Activated B cell treated with CpG ODN at 0.5 μM for 24 hours (primary cell): ENCODE results near the gene USH1G. TPM values are rescaled to one million over a fixed set of nuclear protein-coding genes. Genes with fewer than 3 reads are reported as not detected.

Experiments used
- ATAC-seq: fragments of 200-7000 bp; cut with Tn5 transposase; one replicate; pipeline ENCODE4 v1.10.0; 2021; ENCODE audit warnings: low read depth, mild to moderate bottlenecking, moderate library complexity
- CTCF ChIA-PET: fragments of 350-600 bp; sonication (Branson Sonifier 250); formaldehyde crosslinking; loops from one replicate; lab custom pipeline; 2021; ENCODE audit warnings: antibody characterized with exemption; lab: Charles Lee
- POLR2A ChIA-PET: fragments of 350-600 bp; sonication (Branson Sonifier 250); formaldehyde crosslinking; loops from one replicate; lab custom pipeline; 2021; ENCODE audit warnings: antibody characterized with exemption; lab: Charles Lee
- DNase-seq: peaks from one replicate; pipeline ENCODE4 v3.0.0; 2022
- H3K27ac Mint-ChIP-seq: one replicate; pipeline ENCODE4 v1.8.0; 2020; ENCODE audit warnings: mixed read lengths
- H3K27me3 Mint-ChIP-seq: one replicate; pipeline ENCODE4 v1.8.0; 2021; ENCODE audit warnings: mixed read lengths
- H3K36me3 Mint-ChIP-seq: one replicate; pipeline ENCODE4 v1.8.0; 2021; ENCODE audit warnings: low read depth, mixed read lengths
- H3K4me1 Mint-ChIP-seq: one replicate; pipeline ENCODE4 v1.8.0; 2021; ENCODE audit warnings: mixed read lengths
- H3K4me3 Mint-ChIP-seq: one replicate; pipeline ENCODE4 v1.8.0; 2020; ENCODE audit warnings: mild to moderate bottlenecking, mixed read lengths
- H3K9me3 Mint-ChIP-seq: one replicate; pipeline ENCODE4 v1.8.0; 2020; ENCODE audit warnings: mixed read lengths
- intact Hi-C: fragments of 100-400 bp; cut with micrococcal nuclease; formaldehyde crosslinking; loops from one replicate; pipeline ENCODE4 v1.15.1; 2024
- total RNA-seq: library from RNA; stranded (reverse); gene quantifications from 2 replicates; pipeline ENCODE4 v1.2.3, GENCODE V29; 2022
- TF ChIP-seq, protein P1 (sequence below): fragments of 200-600 bp; IDR thresholded peaks from one replicate; pipeline ENCODE4 v1.8.0; 2022; ENCODE audit warnings: antibody characterized with exemption, mild to moderate bottlenecking

The USH1G gene
- total RNA-seq, 1 donor from 2014 or later: not detected

DNA sequence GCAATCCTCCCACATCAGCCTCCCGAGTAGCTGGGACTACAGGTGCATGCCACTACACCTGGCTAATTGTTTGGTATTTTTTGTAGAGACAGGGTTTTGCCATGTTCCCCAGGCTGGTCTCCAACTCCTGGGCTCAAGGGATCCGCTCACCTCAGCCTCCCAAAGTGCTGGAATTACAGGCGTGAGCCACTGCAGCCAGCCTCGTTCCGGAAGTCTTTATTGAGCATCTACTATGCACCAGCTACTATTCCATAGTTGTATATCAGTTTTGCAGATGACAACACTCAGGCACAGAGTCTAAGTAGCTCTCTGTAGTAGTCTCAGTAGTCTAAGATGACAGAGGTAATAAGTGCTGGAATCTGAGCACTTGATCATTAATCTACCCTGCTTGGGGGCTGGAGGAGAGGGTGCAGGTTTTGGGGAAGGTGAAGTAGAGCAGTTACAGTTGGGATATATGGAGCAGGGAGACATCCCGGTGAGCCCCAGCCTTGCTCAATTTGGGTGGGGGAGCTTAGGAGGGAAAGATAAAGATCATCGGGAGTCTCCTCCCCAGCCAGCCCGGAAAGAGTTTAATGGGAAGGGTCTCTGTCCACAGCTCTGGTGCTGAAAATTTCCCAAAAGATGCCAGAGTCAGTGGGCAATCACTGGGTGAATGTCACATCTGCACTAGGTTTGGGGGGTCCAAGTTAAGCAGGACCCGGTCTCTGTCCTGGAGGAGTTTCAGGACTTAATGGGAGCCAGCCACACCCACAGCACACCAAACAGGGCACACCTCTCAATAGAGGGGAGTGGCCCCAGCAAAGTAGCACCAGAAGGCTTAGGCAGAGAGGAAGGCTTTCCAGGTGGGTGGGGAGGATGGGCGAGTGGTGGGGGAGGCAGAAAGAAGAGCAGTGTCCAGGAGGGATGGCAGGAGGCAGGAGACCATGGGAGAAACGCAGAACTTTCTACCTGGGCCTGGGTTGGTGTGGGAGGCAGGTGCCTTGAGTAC lies 14.3 kb upstream of the USH1G start:
- intact Hi-C loops: loop anchor here (5.0 kb wide), 1 partner anchor 35 kb away; no protein-coding TSS in a partner anchor
- H3K4me1 Mint-ChIP-seq: no peaks in the 10 kb centered on the region

DNA sequence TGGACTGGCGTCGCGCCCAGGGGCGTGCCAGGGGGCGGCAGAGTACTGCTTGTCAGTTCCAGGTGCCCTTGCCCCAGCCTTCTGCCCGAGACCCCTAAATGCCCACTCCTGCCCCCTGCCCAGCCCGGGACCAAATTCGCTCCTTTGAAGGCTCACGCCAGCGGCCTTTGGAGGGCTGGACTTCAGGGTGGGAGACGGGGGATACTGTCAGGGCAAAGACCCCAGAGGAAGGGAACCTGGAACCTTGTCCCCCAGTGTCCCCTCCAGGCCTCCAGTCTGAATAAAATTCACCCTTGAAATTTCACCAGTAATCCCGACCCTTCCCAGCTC lies 13.4 kb upstream of the USH1G start:
- Mint-ChIP-seq H3K4me1 (no peaks in the 10 kb centered on the region), H3K36me3 (no peaks in the 10 kb centered on the region), H3K27me3 (peaks cover 56% of the 10 kb centered on the region), H3K9me3 (no peaks in the 10 kb centered on the region), H3K27ac (no peak overlapping the region), H3K4me3 (no peak overlapping the region)
- intact Hi-C loops: loop anchor here (5.0 kb wide), 1 partner anchor 34 kb away; no protein-coding TSS in a partner anchor
- CTCF ChIA-PET: no interaction called here
- no peak for DNase-seq
- POLR2A ChIA-PET: no interaction called here
- no peak for ATAC-seq
- TF ChIP-seq, protein P1, sequence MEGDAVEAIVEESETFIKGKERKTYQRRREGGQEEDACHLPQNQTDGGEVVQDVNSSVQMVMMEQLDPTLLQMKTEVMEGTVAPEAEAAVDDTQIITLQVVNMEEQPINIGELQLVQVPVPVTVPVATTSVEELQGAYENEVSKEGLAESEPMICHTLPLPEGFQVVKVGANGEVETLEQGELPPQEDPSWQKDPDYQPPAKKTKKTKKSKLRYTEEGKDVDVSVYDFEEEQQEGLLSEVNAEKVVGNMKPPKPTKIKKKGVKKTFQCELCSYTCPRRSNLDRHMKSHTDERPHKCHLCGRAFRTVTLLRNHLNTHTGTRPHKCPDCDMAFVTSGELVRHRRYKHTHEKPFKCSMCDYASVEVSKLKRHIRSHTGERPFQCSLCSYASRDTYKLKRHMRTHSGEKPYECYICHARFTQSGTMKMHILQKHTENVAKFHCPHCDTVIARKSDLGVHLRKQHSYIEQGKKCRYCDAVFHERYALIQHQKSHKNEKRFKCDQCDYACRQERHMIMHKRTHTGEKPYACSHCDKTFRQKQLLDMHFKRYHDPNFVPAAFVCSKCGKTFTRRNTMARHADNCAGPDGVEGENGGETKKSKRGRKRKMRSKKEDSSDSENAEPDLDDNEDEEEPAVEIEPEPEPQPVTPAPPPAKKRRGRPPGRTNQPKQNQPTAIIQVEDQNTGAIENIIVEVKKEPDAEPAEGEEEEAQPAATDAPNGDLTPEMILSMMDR: no peak

More for the DNA sequence above, 14.3 kb upstream of the USH1G start:
- no peak overlapping the region for H3K27ac Mint-ChIP-seq
- H3K27me3 Mint-ChIP-seq: peaks cover 55% of the 10 kb centered on the region
- ChIA-PET POLR2A (no interaction called here), CTCF (no interaction called here)
- TF ChIP-seq, protein P1: no peak
- no peaks in the 10 kb centered on the region for H3K36me3 Mint-ChIP-seq
- H3K4me3 Mint-ChIP-seq: no peak overlapping the region
- no peak for DNase-seq
- no peaks in the 10 kb centered on the region for H3K9me3 Mint-ChIP-seq
- no peak for ATAC-seq

DNA sequence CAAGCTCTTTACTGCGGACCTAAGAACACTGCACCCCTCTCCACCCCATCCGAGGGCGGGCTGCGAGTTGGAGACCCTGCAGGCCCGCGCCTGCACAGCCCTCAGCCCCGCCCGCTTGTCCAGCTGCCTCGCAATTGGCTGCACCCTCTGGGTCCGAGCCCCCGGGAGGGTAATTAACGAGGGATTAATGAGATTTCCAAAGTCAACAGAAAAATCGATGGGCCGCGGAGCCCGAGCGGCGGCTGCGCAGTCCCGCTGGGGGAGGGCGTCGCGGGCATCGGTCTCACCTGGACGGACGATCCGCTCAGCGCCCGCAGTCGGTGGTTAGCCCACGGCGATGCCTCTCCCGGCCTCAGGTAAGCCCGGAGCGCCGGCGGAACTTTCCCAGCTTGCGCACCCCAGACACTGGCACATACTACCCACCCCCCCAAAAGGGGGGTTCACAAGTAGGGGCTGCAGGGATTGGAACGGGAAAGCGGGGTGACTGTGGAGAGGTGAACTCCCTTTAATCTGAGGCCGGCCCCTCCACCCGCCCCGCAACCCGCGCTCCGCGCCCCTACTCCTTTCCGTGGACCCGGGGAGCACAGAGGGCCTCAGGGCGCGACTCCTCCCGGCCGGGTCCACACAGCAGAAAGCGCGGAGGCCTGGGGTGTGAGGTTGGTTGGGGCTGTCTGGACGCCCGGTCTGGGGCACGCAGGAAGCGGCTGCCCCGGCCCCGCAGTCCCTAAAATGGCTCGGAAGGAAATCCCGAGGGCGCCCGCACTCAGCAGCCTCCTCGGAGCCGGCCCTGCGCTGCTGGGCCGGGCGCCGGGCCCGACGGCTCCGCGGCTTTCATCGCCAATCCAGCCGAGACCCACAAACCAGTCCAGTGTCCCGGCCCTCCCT lies 12.8 kb upstream of the USH1G start, which contains the start of gene OTOP3:
OTOP3 (plus strand) TSS at position 314 of the 885 bp plus-strand sequence; CDS start at position 338, 24 bp downstream.
- no peak within 1 kb of the TSS for H3K4me3 Mint-ChIP-seq
- intact Hi-C loops: loop anchor here (5.0 kb wide), 1 partner anchor 34 kb away; no protein-coding TSS in a partner anchor
- TF ChIP-seq, protein P1: no peak
- no peaks in the 10 kb centered on the region for H3K36me3 Mint-ChIP-seq
- DNase-seq (no peak), ATAC-seq (no peak)
- peaks cover 60% of the 10 kb centered on the region for H3K27me3 Mint-ChIP-seq
- POLR2A ChIA-PET: no interaction called here
- H3K9me3 Mint-ChIP-seq: no peaks in the 10 kb centered on the region
- no peaks in the 10 kb centered on the region for H3K4me1 Mint-ChIP-seq
- no peak within 1 kb of the TSS for H3K27ac Mint-ChIP-seq
- CTCF ChIA-PET: no interaction called here

DNA sequence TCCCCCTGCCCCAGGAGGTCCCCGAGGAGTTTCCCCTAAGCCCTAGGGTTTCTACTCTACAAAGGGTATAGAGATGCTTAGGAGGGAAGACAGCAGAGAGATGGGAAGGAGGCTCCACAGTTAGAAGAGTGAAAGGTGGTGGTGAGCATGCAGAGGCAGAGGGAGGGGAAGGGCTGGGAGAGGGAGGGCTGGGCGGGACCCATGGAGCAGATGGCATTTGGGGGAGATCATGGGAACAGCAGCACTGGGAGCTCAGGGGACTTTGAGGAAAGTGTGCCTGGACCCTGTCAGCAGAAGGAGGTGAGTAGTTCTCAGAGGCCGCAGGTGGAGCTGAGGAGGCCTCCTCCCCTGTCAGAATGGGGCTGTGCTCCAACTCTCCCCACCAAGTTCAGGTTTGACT lies 12.0 kb upstream of the USH1G start:
- H3K27me3 Mint-ChIP-seq: peaks cover 64% of the 10 kb centered on the region
- H3K4me3 Mint-ChIP-seq: no peak overlapping the region

More for the DNA sequence above, 12.0 kb upstream of the USH1G start:
- no peak overlapping the region for H3K27ac Mint-ChIP-seq
- POLR2A ChIA-PET: no interaction called here
- no peaks in the 10 kb centered on the region for H3K4me1 Mint-ChIP-seq
- no peaks in the 10 kb centered on the region for H3K9me3 Mint-ChIP-seq
- CTCF ChIA-PET: no interaction called here
- TF ChIP-seq, protein P1: no peak
- intact Hi-C loops: loop anchor here (5.0 kb wide), 1 partner anchor 33 kb away; no protein-coding TSS in a partner anchor
- H3K36me3 Mint-ChIP-seq: no peaks in the 10 kb centered on the region
- DNase-seq (no peak), ATAC-seq (no peak)
